HUDEP-2 (cell line): ENCODE results near the gene RPRM.
"Not testable (repeated sequence)": the region's sequence is repeated elsewhere in the genome, so short reads cannot be mapped to it uniquely, and the experiment has no call there.

ENCODE experiments used
- DNase-seq, 76 experiments: peaks; one replicate each; lab custom pipeline; 2025; ENCODE audit not compliant: unreplicated experiment in 76 of 76; lab: John Stamatoyannopoulos, UW

RPRM gene

DNA sequence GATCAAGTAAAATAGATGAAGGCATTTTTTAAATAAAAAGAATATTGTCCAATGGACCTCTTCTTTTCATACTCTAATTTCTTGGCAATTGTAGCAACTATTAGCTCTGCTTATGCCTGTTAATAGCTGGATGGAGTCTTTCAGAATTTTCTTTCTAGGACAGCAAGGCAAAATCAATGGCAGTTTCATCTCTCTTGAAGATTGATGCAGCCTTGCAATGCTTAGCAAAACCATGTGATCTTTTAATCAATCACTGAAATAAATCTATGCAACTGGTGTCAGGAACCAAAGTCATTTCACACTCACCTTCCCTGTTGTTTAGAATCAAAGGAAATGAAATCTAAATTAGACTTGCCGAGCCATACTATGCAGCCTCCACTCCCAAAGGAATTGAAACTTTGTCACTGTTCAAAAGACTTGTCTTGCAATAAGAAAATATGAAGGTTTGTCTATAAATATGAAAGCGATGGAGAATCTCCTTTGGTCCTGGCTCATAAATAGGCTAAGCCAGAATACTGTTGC is 16.2 kb downstream of the RPRM start:
- no peak for DNase-seq

DNA sequence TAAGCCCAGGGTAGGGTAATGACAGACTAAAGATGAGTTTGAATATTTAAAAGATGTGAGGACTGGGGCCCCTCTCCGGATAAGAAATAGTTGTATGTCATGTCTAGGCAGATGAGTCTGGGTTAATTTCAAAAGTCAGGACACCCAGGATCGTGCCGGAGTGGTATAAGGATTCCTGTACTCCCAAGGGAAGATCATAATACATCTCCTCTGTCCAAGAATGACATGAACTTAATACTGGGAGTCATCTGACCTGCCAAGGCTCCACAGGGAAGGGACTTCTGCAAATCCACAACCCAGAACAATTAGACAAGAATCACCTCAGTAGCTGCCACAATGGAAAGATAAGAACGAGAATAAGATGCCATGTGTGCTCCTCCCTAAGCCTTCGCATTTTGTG is 17.1 kb downstream of the RPRM start:
- no peak for DNase-seq

DNA sequence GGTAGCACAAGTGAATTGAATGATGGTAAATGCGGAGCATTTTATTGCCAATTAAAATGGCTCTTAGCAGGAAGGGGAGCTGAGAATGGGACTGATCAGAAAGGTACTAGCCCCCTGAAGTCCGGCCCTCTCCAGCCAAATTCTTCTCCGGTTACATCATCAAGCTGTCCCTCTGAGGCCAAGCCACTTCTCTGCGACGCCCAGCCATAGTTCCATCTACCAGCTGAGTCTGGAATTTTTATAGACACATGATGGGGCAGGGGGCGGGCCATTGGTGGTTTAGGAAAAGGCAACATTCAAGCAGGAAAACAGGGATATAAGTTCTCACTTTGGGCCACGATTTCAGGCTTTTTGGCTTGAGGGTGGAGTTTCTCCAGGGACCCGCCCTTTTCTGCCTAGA is 22.7 kb downstream of the RPRM start:
- DNase-seq = no peak

DNA sequence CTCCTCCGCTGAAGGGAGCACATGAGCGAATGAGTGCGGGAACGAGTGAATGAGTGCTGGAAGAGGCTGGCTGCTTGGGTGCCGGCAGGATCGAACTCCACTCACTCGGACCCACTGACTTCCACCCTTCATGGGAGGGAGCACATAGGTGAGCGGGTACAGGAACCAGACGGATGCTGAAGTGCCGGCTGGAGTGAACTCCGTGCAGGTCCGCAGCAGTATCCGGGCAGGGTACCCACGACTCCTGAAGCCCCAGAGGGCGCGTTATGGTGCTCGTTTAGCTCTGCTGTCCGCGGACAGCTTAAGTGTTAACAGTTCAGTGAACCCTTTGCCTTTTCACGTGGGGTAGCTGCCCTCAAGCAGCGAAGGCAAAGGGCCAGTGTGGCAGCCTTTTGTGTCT is 23.2 kb downstream of the RPRM start:
- no peak for DNase-seq

- DNase-seq = no peak
Measured at GRCh38 chr2:153451611-153452010, 27.0 kb downstream of the RPRM start.

DNA sequence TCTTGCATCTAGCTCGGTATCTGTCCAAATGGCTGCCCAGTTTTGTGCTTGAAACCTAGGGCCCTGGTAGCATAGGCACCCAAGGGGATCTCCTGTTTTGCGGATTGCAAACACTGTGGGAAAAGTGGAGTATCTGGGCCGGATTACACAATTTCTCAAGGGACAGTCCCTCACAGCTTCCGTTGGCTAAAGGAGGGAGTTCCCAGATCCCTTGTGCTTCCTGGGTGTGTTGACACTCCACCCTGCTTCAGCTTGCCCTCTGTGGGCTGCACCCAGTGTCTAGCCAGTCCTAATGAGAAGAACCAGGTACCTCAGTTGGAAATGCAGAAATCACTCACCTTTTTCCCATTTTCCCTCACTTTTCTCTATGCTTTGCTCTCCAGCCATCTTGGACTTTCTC is 35.5 kb downstream of the RPRM start:
- DNase-seq = no peak

GRCh38 chr2:153442616-153443015 is 35.9 kb downstream of the RPRM start:
- not testable (repeated sequence) for DNase-seq

DNA sequence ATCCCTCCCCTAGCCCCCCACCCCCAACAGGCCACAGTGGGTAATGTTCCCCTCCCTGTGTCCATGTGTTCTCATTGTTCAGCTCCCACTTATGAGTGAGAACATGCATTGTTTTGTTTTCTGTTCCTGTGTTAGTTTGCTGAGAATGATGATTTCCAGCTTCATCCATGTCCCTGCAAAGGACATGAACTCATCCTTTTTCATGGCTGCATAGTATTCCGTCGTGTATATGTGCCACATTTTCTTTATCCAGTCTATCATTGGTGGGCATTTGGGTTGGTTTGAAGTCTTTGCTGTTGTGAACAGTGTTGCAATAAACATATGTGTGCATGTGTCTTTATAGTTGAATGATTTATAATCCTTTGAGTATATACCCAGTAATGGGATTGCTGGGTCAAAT is 38.5 kb downstream of the RPRM start:
- DNase-seq = not testable (repeated sequence)

- no peak for DNase-seq
Measured at GRCh38 chr2:153433403-153433802, 45.2 kb downstream of the RPRM start.

DNA sequence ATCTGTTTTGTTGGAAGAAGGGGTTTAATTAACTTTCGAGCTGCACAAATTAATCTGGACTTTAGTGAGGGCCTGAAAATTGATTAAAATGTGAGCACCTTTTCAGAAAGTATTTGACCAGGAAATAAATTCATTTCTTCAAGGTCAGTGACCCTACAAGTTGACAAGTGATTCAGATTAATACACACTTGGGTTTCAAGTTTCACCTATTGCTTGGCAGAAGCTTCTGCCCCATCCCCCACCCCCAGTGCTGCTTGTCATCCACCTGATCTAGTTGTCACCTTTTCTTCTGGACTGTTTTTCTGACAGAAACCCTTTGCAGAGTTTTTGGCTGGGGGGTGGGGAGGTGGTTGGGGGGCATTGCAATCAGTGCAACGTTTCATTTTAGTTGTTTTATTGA is 46.2 kb downstream of the RPRM start:
- DNase-seq = no peak

- DNase-seq = no peak
Measured at GRCh38 chr2:153431114-153431513, 47.4 kb downstream of the RPRM start.
